IPS-NIHi7 (cell line): Measurements from ENCODE around the gene CAB39L.
A peak's percentile ranks its signal among the peaks of the same experiment; 100 is the strongest.

Experiments used
- DNase-seq: peaks from one replicate; pipeline ENCODE4 v3.0.0; 2012; ENCODE audit warnings: mixed read lengths; ENCODE audit errors: extremely low spot score

The CAB39L gene

DNA sequence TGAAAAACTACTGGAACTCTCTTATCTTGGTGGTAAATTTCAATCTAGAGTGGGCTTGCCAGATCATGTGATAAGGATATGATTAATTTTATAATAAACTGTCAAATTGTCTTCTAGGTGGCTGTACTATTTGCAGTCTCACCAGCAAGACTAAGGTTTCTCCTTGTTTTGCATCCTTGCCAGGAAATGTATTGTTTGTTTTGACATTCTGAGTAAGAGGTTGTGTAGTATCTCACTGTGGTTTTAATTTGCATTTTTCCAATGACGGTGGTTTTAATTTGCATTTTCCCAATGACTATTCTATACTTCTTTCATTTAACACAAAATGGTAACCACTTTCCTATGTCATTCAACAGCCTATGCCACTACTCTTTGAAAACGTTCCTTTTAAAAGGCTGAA lies 2.0 kb downstream of the CAB39L start:
- DNase-seq = no peak

DNA sequence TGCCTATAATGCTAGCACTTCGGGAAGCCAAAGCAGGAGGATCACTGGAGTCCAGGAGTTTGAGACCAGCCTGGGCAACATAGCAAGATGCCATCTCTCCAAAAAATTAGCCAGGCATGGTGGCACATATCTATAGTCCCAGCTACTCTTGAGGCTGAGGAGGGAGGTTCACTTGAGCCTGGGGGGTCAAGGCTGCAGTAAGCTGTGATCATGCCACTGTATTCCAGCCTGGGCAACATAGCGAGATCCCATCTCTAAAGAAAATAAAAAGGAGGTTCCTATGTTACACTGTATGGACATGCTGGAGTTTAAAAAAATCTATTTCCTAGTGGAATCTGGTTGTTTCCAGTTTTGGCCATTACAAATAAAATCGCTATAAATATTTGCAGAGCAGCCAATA lies 2.6 kb downstream of the CAB39L start:
- DNase-seq = no peak

DNA sequence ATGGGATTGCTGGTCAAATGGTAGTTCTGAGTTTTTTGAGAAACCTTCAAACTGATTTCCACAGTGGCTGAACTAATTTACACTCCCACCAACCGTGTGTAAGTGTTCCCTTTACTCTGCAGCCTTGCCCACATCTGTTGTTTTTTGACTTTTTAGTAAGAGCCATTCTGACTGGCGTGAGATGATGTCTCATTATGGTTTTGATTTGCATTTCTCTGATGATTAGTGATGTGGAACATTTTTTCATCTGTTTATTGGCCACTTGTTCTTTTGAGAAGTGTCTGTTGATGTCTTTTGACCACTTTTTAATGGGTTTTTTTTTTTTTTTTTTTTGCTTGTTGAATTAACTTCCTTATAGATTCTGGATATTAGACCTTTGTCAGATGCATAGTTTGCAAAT lies 4.3 kb downstream of the CAB39L start:
- no peak for DNase-seq

DNA sequence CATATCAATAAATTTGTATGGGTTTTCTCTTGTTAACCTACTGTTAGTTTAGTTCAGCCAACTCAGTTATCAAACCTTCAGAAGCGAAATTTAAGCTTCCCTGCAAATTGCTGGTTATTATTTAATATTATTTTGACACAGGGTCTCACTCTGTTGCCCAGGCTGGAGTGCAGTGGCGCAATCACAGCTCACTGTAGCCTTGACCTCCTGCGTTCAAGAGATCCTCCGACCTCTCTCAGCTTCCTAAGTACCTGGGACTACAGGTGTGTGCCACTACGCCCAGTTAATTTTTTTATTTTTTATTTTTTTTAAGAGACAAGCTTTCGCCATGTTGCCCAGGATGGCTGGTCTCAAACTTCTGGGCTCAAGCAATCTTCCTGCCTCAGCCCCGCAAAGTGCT lies 6.2 kb downstream of the CAB39L start:
- no peak for DNase-seq

DNA sequence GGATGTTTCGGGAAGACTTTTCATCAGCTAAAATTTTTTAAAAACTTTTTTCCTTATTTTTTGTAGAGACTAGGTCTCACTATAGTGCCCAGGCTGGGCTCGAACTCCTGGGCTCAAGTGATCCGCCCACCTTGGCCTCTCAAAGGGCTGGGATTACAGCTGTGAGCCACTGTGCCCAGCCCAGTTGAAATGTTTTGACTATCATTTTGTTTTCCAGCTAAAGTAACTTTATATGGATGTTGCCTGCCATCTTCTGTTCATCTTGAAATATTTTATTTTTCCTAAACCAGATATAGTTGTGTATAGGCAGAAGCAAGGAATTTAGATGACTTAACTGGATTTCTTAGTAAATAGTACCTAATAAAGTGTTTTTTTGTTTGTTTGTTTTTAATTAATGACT lies 7.0 kb downstream of the CAB39L start:
- no peak for DNase-seq

DNA sequence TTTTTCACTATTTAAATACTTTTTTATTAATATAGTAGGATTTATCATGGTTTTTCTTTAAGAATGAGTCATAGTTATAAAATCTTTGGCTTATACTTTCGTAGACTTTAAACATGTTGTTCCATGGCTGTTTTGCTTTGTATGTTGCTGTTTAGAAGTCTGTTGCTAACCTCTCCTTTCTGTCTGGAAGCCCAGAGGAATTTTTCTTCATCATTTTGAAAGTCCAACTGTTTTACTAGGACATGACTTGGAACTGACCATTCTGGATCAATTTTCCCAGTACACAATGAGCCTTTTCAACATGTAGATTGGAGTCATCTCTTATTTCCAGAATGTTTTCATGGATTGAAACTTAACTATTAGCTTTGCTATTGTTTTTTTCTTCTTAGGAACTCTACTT lies 7.9 kb downstream of the CAB39L start:
- no peak for DNase-seq

DNA sequence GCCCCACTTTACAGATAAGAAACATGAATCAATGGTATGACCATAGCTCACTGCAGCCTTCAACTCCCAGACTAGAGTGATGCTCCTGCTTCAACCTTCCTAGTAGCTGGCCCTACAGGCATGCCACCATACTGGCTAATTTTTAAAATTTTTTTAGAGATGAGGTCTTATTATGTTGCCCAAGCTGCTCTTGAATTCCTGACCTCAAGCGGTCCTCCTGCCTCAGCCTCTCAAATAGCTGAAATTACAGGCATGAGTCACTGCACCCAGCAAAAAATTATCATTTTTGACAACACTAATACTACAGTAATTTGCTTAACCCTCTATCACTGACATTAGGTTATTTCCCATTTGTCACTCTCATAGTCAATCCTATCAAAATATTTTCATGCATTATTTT lies 14.7 kb downstream of the CAB39L start:
- DNase-seq = no peak

DNA sequence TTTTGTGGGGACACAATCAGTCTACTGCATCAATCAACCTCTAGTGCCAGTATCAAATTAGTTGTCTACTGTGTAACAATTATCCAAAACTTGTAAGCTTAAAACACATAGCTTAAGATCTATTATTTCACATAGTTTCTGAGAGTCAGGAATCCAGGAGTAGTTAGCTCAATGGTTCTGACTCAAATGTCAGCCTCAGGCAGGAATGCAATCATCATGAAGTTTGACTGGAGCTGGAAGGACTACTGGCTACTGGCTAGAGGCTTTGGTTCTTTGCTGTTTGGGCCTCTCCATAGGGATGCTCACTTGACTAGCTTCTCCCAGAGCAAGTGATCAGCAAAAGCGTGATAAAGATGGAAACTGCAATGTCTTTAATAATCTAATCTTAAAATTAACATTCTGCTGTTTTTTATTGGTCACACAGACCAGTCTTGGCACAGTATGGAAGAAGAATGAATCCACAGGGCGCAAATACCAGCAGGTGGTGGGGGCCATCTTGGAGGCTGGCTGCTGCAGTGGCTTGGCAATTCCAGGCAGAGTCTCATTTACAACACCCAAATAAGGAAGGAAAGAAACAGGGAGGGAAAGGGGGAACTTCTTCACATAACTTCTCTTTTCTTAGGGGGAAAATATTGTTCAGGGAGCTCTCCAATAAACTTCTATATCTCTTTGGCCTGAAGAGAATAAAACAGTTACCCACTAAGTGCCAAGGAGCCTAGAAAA lies 15.7 kb downstream of the CAB39L start:
- DNase-seq = no peak

DNA sequence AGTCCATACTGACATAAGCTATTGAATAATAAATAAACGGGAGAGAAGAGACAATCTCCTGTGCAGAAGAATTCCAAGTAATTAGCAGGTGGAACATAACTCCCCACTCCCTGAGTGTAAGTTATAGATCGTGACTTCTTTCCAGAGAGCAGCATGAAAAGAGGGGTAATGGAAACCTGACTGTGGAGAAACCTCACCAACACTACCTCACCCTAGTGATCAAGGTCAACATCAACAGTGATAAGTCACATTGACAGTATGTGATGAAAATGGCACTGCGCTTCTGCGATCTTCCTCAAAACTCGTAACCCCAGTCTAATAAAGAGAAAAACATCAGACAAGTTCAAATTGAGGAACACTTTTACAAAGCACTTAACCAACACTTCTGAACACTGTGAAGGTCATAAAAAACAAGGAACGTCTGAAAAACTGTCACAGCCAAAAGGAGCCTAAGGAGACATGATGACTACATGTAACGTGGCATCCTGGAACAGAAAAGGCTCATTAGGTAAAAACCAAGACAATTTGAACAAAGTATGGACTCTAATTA lies 19.8 kb downstream of the CAB39L start:
- DNase-seq = no peak

DNA sequence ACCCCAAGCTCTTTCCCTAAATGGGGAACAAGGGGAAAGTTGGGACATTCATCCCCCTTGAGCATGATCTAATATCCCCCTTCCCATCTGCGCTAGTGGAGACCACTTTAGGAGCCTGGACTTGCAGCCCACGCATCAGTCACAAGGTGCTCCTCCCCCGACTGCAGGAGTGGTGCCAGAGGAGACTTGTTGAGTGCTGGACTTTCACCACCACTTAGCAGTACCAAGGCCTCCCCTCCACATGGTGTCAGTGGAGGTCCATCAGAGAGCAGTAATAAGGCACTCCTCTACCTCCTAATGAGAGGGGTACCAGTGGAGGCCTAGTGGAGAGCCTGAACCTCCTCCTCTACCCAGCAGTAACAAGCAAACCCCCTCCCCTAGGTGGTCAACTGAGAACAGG lies 22.5 kb downstream of the CAB39L start:
- DNase-seq = peak; percentile 73

DNA sequence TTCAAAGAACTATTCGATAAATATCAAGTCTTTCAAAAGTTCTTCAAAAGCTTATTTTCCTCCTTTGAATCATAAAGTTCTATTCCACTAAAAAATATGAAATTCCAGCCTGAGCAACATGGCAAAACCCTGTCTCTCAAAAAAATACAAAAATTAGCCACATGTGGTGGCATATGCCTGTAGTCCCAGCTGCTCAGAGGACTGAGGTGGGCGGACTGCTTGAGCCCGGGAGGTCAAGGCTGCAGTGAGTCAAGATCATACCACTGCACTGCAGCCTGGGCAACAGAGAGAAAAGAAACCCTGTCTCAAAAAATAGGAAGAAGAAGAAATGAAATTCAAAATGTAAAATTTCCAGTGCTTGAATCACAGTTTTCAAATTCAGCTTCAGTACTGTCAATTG lies 24.6 kb downstream of the CAB39L start:
- DNase-seq = no peak

DNA sequence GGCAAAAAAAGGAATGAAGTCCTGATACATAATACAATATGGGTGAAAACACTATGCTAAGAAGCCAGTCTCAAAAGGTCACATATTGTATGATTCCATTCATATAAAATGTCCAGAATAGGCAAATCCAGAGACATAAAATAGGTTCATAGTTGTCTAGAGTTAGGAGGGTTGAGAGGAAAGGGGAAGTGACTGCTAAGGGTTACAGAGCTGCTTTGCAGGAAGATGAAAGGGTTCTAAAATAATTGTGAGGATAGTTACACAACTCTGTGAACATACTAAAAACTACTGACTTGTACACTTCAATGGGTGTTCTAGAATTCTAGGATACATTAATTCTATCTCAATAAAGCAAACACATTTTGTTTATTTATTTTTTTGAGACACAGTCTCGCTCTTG lies 25.7 kb downstream of the CAB39L start:
- no peak for DNase-seq

DNA sequence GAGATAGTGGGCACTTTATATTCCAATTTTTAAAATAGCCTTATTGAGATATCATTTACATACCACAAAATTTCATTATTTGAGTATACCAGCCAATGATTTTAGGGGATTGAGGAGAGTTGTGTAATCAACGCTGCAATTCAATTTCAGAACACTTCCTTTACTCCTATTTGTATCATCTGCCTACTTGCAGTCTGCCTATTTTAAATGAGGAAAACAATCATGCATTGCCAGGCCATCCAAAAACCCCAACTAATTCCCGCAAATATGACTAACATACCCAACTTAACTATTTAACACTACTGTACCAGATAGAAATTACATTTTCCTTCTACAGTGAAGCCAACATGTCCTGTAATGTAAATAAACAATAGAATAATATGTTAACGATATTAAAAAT lies 26.7 kb downstream of the CAB39L start:
- no peak for DNase-seq

DNA sequence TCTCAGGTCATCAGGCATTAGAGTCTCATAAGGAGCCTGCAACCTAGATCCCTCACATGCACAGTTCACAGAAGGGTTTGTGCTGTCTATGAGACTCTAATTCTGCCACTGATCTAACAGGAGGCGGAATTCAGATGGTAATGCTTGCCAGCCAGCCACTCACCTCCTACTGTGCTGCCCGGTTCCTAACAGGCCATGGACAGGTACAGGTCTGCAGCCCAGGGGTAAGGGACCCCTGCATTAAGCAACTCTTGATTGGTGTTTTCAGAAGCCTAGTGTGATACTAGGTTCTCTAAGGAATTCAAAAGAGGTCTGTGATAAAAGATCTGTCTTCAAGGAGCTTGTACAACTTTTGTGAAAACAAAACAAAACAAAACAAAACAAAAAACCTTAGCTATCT lies 31.1 kb downstream of the CAB39L start:
- DNase-seq = no peak

DNA sequence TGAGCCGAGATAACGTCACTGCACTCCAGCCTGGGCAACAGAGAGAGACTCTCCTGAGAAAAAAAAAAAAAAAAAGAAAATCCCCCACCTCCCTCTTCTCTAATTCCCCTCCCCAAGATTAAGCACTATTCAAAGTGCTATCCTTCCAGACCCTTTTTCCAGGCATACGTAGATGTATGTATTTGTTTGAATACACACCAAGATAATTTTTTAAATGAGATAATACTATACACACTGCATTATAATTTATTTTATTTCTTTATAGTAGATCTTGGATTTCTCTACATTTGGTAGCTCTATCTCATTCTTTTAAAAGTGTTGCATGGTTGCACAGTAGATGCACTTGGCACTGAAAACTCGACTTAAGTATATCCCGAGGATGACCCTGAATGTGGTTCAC lies 32.5 kb downstream of the CAB39L start:
- no peak for DNase-seq

DNA sequence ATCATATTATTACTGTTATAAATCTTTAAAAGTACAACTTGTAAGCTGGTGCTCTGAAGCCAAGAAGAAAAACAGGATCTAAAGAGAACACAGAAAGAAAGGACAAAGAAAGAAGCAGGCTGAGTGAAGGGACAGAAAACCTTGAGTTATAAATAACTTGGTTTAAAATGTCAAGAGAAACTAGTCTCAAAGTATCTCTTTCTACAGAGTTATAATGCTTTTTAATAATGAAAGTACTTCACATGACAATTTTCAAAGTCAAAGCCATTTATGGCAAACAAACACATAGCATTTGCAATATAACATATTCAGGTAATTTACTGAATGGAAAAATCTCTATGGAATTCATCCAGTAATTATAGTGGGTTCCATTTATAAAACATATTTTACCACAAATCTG lies 33.4 kb downstream of the CAB39L start:
- no peak for DNase-seq

DNA sequence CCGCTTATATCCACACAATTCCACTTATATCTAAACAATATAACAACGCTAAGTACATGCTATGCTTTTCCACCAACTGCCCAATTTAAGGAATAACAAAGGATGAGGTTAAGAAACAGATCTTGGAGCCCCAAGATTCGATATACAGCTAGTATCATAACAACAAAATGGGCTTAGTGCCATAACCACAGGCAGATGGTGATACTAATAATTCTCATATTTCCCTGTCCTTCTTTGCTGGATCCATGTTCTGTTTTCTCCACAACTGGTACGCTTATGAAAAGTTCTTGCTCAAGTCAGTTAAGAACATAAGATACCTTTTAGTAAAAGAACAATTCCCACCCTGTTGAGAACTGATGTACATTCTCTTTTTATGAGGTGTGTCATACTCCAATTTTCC lies 33.9 kb downstream of the CAB39L start:
- no peak for DNase-seq

DNA sequence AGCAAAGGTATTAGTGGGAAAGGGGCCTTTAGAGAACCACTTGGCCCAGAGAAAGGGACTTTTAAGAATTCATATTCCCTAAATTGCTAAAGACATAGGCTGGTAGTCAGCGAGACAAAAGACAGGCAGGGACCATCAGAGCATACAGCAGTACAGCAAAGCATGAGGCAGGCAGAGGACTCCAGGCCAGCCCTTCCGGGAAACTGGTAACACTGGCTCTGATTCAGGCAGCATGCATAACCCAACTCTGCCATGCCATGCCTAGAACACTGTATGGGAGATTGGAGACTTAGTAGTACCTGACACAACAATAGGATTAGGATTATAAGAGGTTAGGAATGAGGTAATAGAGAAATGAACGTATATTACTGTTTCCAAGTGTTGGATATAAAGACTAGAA lies 34.9 kb downstream of the CAB39L start:
- DNase-seq = no peak

DNA sequence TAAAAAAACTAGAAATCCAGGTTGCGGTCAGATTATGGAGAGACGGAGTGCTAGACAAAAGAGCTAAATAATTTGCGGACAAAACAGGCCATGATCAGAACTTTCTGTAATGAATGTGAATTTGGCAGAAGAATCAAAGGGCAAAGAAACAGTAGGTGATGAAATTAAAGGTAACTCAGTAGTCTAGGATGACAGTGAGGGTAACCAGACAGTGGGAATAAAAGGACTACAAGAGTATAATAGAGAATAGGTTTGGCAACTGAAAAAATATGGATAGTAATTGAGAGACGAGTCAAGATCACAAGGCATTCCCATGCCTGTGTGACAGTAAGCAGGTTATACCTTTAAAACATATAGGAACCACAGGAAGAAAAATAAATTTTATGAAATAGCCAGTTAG lies 35.9 kb downstream of the CAB39L start:
- DNase-seq = no peak

DNA sequence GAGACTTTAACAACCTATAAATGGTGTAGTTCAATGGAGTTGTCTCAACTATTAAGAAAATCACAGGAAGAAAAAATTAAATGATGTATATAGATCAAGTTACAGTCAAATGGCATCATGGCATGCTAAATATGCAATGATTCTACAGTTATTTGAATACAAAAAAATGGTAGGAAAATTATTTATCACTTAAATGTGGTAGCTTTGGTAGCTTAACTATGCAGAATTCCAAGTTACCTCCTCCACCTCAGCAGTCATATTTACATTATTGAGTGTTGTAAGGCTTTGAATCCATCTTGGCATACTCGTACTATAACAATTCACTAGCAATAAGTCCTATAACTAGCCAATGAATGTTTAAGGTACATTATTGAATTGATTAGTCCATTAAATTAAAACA lies 36.8 kb downstream of the CAB39L start:
- no peak for DNase-seq

DNA sequence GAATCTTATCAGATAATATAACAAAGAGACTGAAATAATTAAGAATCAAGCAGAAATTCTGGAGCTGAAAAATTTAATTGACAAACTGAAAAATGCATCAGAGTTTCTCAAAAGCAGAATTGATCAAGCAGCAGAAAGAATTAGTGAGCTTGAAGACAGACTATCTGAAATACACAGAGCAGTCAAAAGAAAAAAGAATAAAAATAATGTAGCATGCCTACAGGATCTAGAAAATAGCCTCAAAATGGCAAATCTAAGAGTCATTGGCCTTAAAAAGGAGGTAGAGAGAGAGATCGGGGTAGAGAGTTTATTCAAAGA lies 39.2 kb downstream of the CAB39L start:
- DNase-seq = no peak

DNA sequence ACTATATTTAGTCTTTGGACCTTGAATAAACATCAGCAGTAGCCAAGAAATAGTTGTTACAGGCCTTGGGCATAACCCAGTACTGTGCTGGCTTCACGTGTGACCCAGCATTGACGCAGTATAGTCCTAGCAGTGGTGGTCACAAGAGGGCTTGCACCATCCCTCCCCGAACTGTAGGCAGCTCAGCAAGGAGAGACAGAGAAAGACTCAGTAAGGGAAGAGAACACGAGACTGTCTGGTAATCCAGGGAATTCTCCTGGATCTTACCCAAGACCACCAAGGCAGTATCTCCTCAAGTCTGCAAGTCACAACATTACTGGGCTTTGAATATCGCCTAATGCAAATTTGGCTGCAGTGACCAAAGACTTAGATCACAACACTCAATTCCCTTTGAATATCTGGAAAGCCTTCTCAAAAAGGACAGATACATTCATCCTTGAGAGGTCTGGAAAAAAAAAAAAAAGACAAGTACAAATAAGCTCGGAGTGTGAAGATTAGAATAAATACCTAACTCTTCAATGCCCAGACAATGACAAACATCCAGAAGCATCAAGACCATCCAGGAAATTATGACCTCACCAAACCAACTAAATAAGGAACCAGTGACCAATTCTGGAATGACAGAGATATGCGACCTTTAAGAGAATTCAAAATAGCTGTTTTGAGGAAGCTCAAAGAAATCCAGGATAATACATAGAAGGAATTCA lies 39.7 kb downstream of the CAB39L start:
- DNase-seq = no peak

DNA sequence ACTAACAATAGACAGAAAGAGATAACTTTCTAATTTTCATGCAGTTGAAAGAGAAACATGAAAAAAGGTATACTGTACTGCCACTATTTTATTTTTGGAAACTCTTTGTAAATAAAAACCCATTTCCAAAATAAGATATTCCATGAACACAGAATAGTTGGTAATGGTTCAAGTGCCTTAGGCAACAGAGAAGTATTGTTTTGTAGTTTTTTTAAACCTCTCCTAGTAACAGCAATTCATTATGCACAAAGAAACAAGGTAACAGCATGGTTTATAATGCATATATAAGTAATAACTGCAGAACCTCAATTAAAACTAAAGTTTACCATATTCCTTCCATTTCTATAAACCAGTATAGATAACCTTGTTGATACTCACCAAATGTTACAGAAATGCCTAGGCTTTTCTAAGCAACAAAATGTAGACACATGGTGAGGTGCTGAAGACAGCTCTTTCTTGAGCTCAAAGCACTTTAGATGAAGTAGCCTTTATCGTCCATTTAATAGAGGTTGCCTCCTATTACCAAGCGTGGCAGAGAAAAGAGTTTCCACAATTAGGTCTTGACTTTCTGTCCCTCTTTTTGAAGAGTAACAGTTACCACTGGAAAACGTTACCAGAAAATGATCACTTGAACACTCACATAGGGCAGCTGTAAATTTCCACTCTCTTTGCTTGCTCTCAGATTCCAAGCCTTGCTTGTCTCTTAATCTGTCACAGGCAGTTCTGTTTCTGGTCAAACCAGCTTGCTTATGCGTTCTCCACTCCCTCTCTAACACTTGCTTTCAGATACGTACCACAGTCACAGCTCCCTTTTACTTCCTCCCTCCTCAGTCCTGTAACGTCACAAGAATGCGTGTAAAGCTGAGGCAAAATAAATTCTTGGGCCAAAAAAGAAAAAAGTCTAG lies 42.9 kb downstream of the CAB39L start:
- peak; percentile 30 for DNase-seq
